Endothelial cell of umbilical vein (primary cell): ENCODE results near the gene PALM. TPM values are rescaled to one million over a fixed set of nuclear protein-coding genes. Genes with fewer than 3 reads are reported as not detected.

Experiments
- BruUV-seq: library from RNA; stranded (reverse); fragments of 400-500 nt; replicated peaks from 2 replicates; lab custom pipeline; 2021; lab: Mats Ljungman, UMichigan
- CTCF ChIA-PET: fragments of 300-600, 350-600 bp; sonication (Branson Sonifier 250); formaldehyde crosslinking; loops from one replicate; lab custom pipeline; 2021; ENCODE audit warnings: antibody characterized with exemption, inconsistent platforms; lab: Charles Lee
- POLR2A ChIA-PET: fragments of 300-600, 350-600 bp; sonication (Branson Sonifier 250); formaldehyde crosslinking; loops from one replicate; lab custom pipeline; 2021; ENCODE audit warnings: antibody characterized with exemption, inconsistent platforms; lab: Charles Lee
- DNase-seq: peaks from one replicate; pipeline ENCODE4 v3.0.0-alpha.2; 2011; ENCODE audit warnings: low read depth, low spot score
- FAIRE-seq: peaks from 2 replicates; lab custom pipeline; 2011; peaks lifted over from hg19 to GRCh38; lab: Jason Lieb, UNC
- H2AFZ ChIP-seq: 2 replicates; pipeline ENCODE4 v1.6.0; 2012; ENCODE audit warnings: low read depth, low read length, control low read depth, inconsistent platforms
- H3K27ac ChIP-seq: 2 replicates; pipeline ENCODE4 v1.5.1; 2011; ENCODE audit warnings: low read depth, mild to moderate bottlenecking, control low read depth, low read length, moderate library complexity; ENCODE audit not compliant: insufficient read depth
- H3K27me3 ChIP-seq, 2 experiments: 2 replicates each; pipeline versions ENCODE4 v1.6.0 to v1.6.1; 2011; ENCODE audit warnings: low read length in 2 of 2, mixed read lengths in 1 of 2; ENCODE audit not compliant: control insufficient read depth in 2 of 2, insufficient read depth in 2 of 2
- H3K36me3 ChIP-seq, 2 experiments: 2 replicates in 1 of 2; 3 replicates in 1 of 2; pipeline ENCODE4 v1.5.1; 2011; ENCODE audit warnings: low read length in 2 of 2, mild to moderate bottlenecking in 1 of 2, moderate library complexity in 1 of 2; ENCODE audit not compliant: control insufficient read depth in 2 of 2, insufficient read depth in 2 of 2; ENCODE audit errors: extremely low read depth in 1 of 2
- H3K4me1 ChIP-seq: 3 replicates; pipeline ENCODE4 v1.5.1; 2011; ENCODE audit warnings: mild to moderate bottlenecking, low read length; ENCODE audit not compliant: control insufficient read depth, insufficient read depth; ENCODE audit errors: extremely low read depth
- H3K4me2 ChIP-seq: 2 replicates; pipeline ENCODE4 v1.6.1; 2011; ENCODE audit warnings: low read length, control low read depth, mixed read lengths; ENCODE audit not compliant: insufficient read depth
- H3K4me3 ChIP-seq, 3 experiments: fragments of 200-600 bp in 1 of 3; sonication (generic), shearing (Covaris generic) in 1 of 3; replicated peaks in 1 of 3; 2 replicates each; pipeline ENCODE4 v1.5.1; 2011 to 2016; ENCODE audit warnings: control low read depth in 3 of 3, low read length in 3 of 3, mild to moderate bottlenecking in 2 of 3, inconsistent platforms in 1 of 3, low read depth in 1 of 3, moderate library complexity in 1 of 3; ENCODE audit not compliant: insufficient read depth in 1 of 3
- H3K79me2 ChIP-seq: 2 replicates; pipeline ENCODE4 v1.6.0; 2012; ENCODE audit warnings: low read length, inconsistent platforms; ENCODE audit not compliant: control insufficient read depth, insufficient read depth
- H3K9ac ChIP-seq: replicated peaks from 2 replicates; pipeline ENCODE3; 2011; ENCODE audit warnings: low read length, control low read depth; ENCODE audit not compliant: insufficient read depth; ENCODE audit errors: extremely low read depth
- H3K9me1 ChIP-seq: replicated peaks from 3 replicates; pipeline ENCODE4 v1.6.0; 2011; ENCODE audit warnings: mild to moderate bottlenecking, low read length; ENCODE audit not compliant: control insufficient read depth, insufficient read depth; ENCODE audit errors: extremely low read depth
- H3K9me3 ChIP-seq: replicated peaks from 2 replicates; pipeline ENCODE4 v1.5.1; 2012; ENCODE audit warnings: low read length, inconsistent platforms; ENCODE audit not compliant: control insufficient read depth, insufficient read depth
- H4K20me1 ChIP-seq: replicated peaks from 2 replicates; pipeline ENCODE3; 2011; ENCODE audit warnings: mild to moderate bottlenecking, low read length; ENCODE audit not compliant: control insufficient read depth, insufficient read depth; ENCODE audit errors: extremely low read depth
- EZH2 ChIP-seq: IDR thresholded peaks from 2 replicates; pipeline ENCODE4 v1.6.1; 2012; ENCODE audit warnings: borderline replicate concordance, low read depth, mild to moderate bottlenecking, moderate library complexity, low read length, inconsistent platforms; ENCODE audit not compliant: severe bottlenecking
- FOS ChIP-seq: IDR thresholded peaks from 2 replicates; pipeline ENCODE4 v1.6.1; 2011; ENCODE audit warnings: mild to moderate bottlenecking, low read length, moderate library complexity, borderline replicate concordance; ENCODE audit not compliant: insufficient read depth
- GATA2 ChIP-seq: IDR thresholded peaks from 2 replicates; pipeline ENCODE4 v1.7.0; 2011; ENCODE audit warnings: low read depth, mild to moderate bottlenecking, moderate library complexity, mixed read lengths, low read length; ENCODE audit not compliant: insufficient read length, insufficient read depth
- JUN ChIP-seq: IDR thresholded peaks from 2 replicates; pipeline ENCODE4 v1.6.1; 2011; ENCODE audit warnings: borderline replicate concordance, low read depth; ENCODE audit not compliant: insufficient read length, insufficient read depth
- MYC ChIP-seq: IDR thresholded peaks from one replicate; pipeline ENCODE4 v1.6.1; 2011; ENCODE audit warnings: mild to moderate bottlenecking, low read depth, low read length
- POLR2A ChIP-seq: IDR thresholded peaks from 2 replicates; pipeline ENCODE4 v1.6.1; 2012; ENCODE audit warnings: low read depth, mild to moderate bottlenecking, control low read depth, low read length
- POLR2AphosphoS5 ChIP-seq: IDR thresholded peaks from 2 replicates; pipeline ENCODE4 v1.6.1; 2012; ENCODE audit warnings: low read depth, mild to moderate bottlenecking, control low read depth, low read length, moderate library complexity; ENCODE audit not compliant: insufficient read depth
- dilution Hi-C: fragments of 300-500 bp; cut with MboI; formaldehyde crosslinking; loops from one replicate; pipeline ENCODE4 v1.15.0; 2019; ENCODE audit warnings: low sequenced_read_pairs; ENCODE audit not compliant: extremely low pct_ligation_motif_present
- intact Hi-C: fragments of 100-400 bp; cut with micrococcal nuclease; formaldehyde crosslinking; loops from one replicate; pipeline ENCODE4 v1.10.0; 2022
- polyA plus RNA-seq, 4 experiments: library from polyadenylated mRNA; depleted of rRNA in 3 of 4; stranded (reverse) in 3 of 4; unstranded in 1 of 4; fragments of >200 nt; gene quantifications; 2 replicates each; pipeline versions ENCODE4 v1.2.1 to v1.2.3, GENCODE V29; 2011 to 2012; ENCODE audit warnings: missing spikeins in 1 of 4
- total RNA-seq: library from RNA; stranded (reverse); gene quantifications from 2 replicates; pipeline ENCODE4 v1.2.3, GENCODE V29; 2021
- TF ChIP-seq, protein P1 (sequence below): IDR thresholded peaks from 2 replicates; pipeline ENCODE4 v1.6.1; 2011; ENCODE audit not compliant: insufficient read depth, insufficient read length
- TF ChIP-seq, protein P2 (sequence below), 2 donors: IDR thresholded peaks; 1 replicate in 1 of 2; 2 replicates in 1 of 2; pipeline ENCODE4 v1.5.1; 2011; ENCODE audit warnings: low read length in 2 of 2, mild to moderate bottlenecking in 2 of 2, moderate library complexity in 2 of 2, control low read depth in 1 of 2, inconsistent platforms in 1 of 2, low read depth in 1 of 2; ENCODE audit not compliant: insufficient read depth in 1 of 2; ENCODE audit errors: extremely low read depth in 1 of 2

PALM gene
- total and polyA plus RNA-seq, 2 donors (not counting 3 experiments of a cell fraction or from before 2014, with no cell fraction given): 3.9 to 31.8 TPM

DNA sequence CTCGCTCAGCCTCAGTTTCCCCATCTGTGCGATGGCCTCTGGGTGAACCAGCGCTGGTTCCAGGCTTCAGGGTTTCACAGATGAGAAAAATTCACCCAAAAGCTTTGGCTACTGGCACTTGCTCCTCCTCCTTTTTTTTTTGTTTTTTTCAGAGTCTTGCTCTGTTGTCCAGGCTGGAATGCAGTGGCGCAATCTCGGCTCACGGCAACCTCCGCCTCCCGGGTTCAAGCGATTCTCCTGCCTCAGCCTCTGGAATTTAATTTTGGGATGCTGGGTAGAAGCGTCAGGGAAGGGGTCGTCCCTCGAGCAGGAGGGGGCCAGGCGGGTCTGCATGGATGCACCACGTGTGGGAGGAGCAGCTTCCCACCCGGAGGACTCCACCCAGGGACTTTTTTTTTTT lies 20.5 kb upstream of the PALM start:
- no peak for DNase-seq
- FAIRE-seq: no peak
- no peaks in the 10 kb centered on the region for H4K20me1 ChIP-seq
- TF ChIP-seq MYC: no peak
- TF ChIP-seq, protein P1, sequence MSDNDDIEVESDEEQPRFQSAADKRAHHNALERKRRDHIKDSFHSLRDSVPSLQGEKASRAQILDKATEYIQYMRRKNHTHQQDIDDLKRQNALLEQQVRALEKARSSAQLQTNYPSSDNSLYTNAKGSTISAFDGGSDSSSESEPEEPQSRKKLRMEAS: no peak
- no peak for TF ChIP-seq POLR2AphosphoS5
- no peak for TF ChIP-seq GATA2
- no peak for TF ChIP-seq FOS
- TF ChIP-seq EZH2: no peak
- no peak for TF ChIP-seq JUN
- no peaks in the 10 kb centered on the region for H3K27me3 ChIP-seq
- no peaks in the 10 kb centered on the region for H3K9me3 ChIP-seq
- no peak overlapping the region for H3K9ac ChIP-seq
- H3K36me3 ChIP-seq: no peaks in the 10 kb centered on the region
- intact Hi-C loops: no loop called here
- CTCF ChIA-PET: interaction anchor here (1.3 kb wide), 1 partner anchor 11 kb away, joined by 3 read pairs; no protein-coding TSS in a partner anchor
- H3K79me2 ChIP-seq: no peaks in the 10 kb centered on the region
- H3K27ac ChIP-seq: no peak overlapping the region
- H3K4me3 ChIP-seq: no peak overlapping the region
- POLR2A ChIA-PET: no interaction called here
- no peaks in the 10 kb centered on the region for H3K4me1 ChIP-seq
- no peaks in the 10 kb centered on the region for H3K9me1 ChIP-seq
- BruUV-seq: no TSS peak
- dilution Hi-C loops: no loop called here
- no peak overlapping the region for H3K4me2 ChIP-seq
- H2AFZ ChIP-seq: no peak overlapping the region

DNA sequence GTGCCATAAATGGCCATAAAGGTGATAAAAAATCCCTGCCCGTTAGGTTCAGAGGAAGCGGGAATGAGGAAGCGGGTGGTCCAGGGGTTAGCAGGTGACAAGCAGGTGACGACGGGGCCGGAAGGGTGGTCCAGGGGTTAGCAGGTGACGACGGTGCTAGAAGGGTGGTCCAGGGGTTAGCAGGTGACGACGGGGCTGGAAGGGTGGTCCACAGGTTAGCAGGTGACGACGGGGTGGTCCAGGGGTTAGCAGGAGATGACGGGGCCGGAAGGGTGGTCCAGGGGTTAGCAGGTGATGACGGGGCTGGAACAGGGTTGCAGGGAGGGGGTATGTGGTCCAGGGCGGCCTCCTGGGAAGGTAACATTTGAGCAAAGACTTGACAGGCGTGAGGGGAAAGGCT lies 19.7 kb upstream of the PALM start:
- intact Hi-C loops: no loop called here
- FAIRE-seq (no peak), DNase-seq (no peak)
- dilution Hi-C loops: no loop called here
- Histone ChIP-seq H3K36me3 (no peaks in the 10 kb centered on the region), H4K20me1 (no peaks in the 10 kb centered on the region), H3K9me3 (no peaks in the 10 kb centered on the region), H3K4me2 (no peak overlapping the region), H3K9me1 (no peaks in the 10 kb centered on the region), H3K79me2 (no peaks in the 10 kb centered on the region), H3K27ac (no peak overlapping the region), H3K4me1 (no peaks in the 10 kb centered on the region), H3K9ac (no peak overlapping the region), H3K4me3 (no peak overlapping the region), H3K27me3 (no peaks in the 10 kb centered on the region), H2AFZ (no peak overlapping the region)
- CTCF ChIA-PET: no interaction called here
- TF ChIP-seq, protein P2, sequence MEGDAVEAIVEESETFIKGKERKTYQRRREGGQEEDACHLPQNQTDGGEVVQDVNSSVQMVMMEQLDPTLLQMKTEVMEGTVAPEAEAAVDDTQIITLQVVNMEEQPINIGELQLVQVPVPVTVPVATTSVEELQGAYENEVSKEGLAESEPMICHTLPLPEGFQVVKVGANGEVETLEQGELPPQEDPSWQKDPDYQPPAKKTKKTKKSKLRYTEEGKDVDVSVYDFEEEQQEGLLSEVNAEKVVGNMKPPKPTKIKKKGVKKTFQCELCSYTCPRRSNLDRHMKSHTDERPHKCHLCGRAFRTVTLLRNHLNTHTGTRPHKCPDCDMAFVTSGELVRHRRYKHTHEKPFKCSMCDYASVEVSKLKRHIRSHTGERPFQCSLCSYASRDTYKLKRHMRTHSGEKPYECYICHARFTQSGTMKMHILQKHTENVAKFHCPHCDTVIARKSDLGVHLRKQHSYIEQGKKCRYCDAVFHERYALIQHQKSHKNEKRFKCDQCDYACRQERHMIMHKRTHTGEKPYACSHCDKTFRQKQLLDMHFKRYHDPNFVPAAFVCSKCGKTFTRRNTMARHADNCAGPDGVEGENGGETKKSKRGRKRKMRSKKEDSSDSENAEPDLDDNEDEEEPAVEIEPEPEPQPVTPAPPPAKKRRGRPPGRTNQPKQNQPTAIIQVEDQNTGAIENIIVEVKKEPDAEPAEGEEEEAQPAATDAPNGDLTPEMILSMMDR (IDR thresholded peaks at IDR 0.05; ENCODE audit: extremely low read depth in 1 of 2, insufficient read depth in 1 of 2, low read depth in 1 of 2, low read length in 2 of 2): no peak
- TF ChIP-seq EZH2: no peak
- TF ChIP-seq POLR2A: no peak
- no peak for TF ChIP-seq POLR2AphosphoS5
- TF ChIP-seq, protein P1: no peak
- no peak for TF ChIP-seq MYC
- TF ChIP-seq FOS: no peak
- TF ChIP-seq JUN: no peak
- TF ChIP-seq GATA2: no peak
- BruUV-seq: no TSS peak
- POLR2A ChIA-PET: no interaction called here
